Left colon (tissue), 2 donors: ENCODE results near the gene YJEFN3. TPM values are rescaled to one million over a fixed set of nuclear protein-coding genes. Genes with fewer than 3 reads are reported as not detected.
A peak's percentile ranks its signal among the peaks of the same experiment; 100 is the strongest.

ENCODE experiments used
- ATAC-seq: fragments of 200-7000 bp; cut with Tn5 transposase; one replicate; pipeline ENCODE4 v1.9.1; 2020; ENCODE audit warnings: mild to moderate bottlenecking, moderate library complexity
- DNase-seq, 2 donors: peaks; one replicate each; pipeline ENCODE4 v3.0.0-alpha.2; 2020
- intact Hi-C, 2 donors: fragments of 100-400 bp; cut with DNase I in 1 of 2; cut with micrococcal nuclease in 1 of 2; formaldehyde crosslinking; loops; one replicate each; pipeline versions ENCODE4 v1.11.2 to v1.14.0; 2022; cut with DNase I, micrococcal nuclease
- total RNA-seq, 2 donors: library from RNA; stranded (reverse); fragmentation: NEBNext Ultra II Directional; extraction: Animal tissue kit (Norgen Biotek cat#: 25700); gene quantifications; one replicate each; pipeline ENCODE4 v1.2.1, GENCODE V29; 2021
- donor health status: DM: no; HTN: no; CAD: no.
- donor health status: DM: yes; HTN: yes; CAD: no.

The YJEFN3 gene
- total RNA-seq, 2 donors from 2014 or later, result 4.6 to 4.9 TPM

GRCh38 chr19:19544954-19545591, 16.4 kb downstream of the YJEFN3 start:
- intact Hi-C loops, result no loop called here
- ATAC-seq (no peak), DNase-seq (no peak)

- intact Hi-C loops, result no loop called here
- no peak for DNase-seq
- ATAC-seq, result no peak
These were observed 17.0 kb downstream of the YJEFN3 start for GRCh38 chr19:19545707-19546106.

- DNase-seq (no peak), ATAC-seq (peak; percentile 42)
- intact Hi-C loops, result no loop called here
These were observed 18.0 kb downstream of the YJEFN3 start for GRCh38 chr19:19546751-19547162.

- ATAC-seq (no peak), DNase-seq (no peak)
- intact Hi-C loops, result no loop called here
These were observed 19.1 kb downstream of the YJEFN3 start for GRCh38 chr19:19547674-19548336.

- no peak for ATAC-seq
- no peak for DNase-seq
- intact Hi-C loops, result no loop called here
These were observed 20.4 kb downstream of the YJEFN3 start for GRCh38 chr19:19548915-19549759.

GRCh38 chr19:19549804-19550464, 21.2 kb downstream of the YJEFN3 start:
- ATAC-seq (no peak), DNase-seq (no peak)
- intact Hi-C loops, result no loop called here

- ATAC-seq (no peak), DNase-seq (no peak)
- intact Hi-C loops, result no loop called here
These were observed 21.8 kb downstream of the YJEFN3 start for GRCh38 chr19:19550485-19550929.

- no peak for ATAC-seq
- DNase-seq, result no peak
- intact Hi-C loops, result no loop called here
These were observed 22.5 kb downstream of the YJEFN3 start for GRCh38 chr19:19550972-19551852.

GRCh38 chr19:19551853-19552192, 23.1 kb downstream of the YJEFN3 start:
- intact Hi-C loops, result no loop called here
- no peak for DNase-seq
- ATAC-seq, result no peak

- intact Hi-C loops, result no loop called here
- DNase-seq, result peak in 1 of 2 donors; percentile 47
- ATAC-seq, result peak; percentile 81
These were observed 24.1 kb downstream of the YJEFN3 start for GRCh38 chr19:19552798-19553197.

GRCh38 chr19:19553670-19554069, 25.0 kb downstream of the YJEFN3 start:
- no peak for ATAC-seq
- intact Hi-C loops, result no loop called here
- DNase-seq, result no peak

GRCh38 chr19:19554074-19555023, 25.6 kb downstream of the YJEFN3 start:
- intact Hi-C loops, result no loop called here

GRCh38 chr19:19558055-19558454, 29.3 kb downstream of the YJEFN3 start:
- DNase-seq (no peak), ATAC-seq (no peak)
- intact Hi-C loops, result no loop called here

More at GRCh38 chr19:19554074-19555023, 25.6 kb downstream of the YJEFN3 start:
- ATAC-seq (peak; percentile 69), DNase-seq (peak in 1 of 2 donors; percentile 59)

- intact Hi-C loops, result no loop called here
- no peak for ATAC-seq
- DNase-seq, result no peak
These were observed 29.9 kb downstream of the YJEFN3 start for GRCh38 chr19:19558636-19559035.

- DNase-seq (no peak), ATAC-seq (no peak)
- intact Hi-C loops, result no loop called here
These were observed 31.2 kb downstream of the YJEFN3 start for GRCh38 chr19:19559931-19560330.

GRCh38 chr19:19561946-19562664, 33.4 kb downstream of the YJEFN3 start:
- no peak for DNase-seq
- no peak for ATAC-seq
- intact Hi-C loops, result no loop called here
